Fibroblast of pulmonary artery (primary cell): ENCODE data around the gene CDC42EP3.

Source experiments
- DNase-seq: peaks from one replicate; pipeline ENCODE4 v3.0.0-alpha.2; 2010; ENCODE audit warnings: low read depth
- H3K4me3 ChIP-seq: replicated peaks from 2 replicates; pipeline ENCODE4 v1.5.1; 2011; ENCODE audit warnings: low read depth, mild to moderate bottlenecking, control low read depth, low read length, moderate library complexity
- TF ChIP-seq, protein P1 (sequence below): IDR thresholded peaks from 2 replicates; pipeline ENCODE4 v1.5.1; 2011; ENCODE audit warnings: mild to moderate bottlenecking, control low read depth, low read length, inconsistent platforms; ENCODE audit errors: missing control alignments

CDC42EP3 gene

DNA sequence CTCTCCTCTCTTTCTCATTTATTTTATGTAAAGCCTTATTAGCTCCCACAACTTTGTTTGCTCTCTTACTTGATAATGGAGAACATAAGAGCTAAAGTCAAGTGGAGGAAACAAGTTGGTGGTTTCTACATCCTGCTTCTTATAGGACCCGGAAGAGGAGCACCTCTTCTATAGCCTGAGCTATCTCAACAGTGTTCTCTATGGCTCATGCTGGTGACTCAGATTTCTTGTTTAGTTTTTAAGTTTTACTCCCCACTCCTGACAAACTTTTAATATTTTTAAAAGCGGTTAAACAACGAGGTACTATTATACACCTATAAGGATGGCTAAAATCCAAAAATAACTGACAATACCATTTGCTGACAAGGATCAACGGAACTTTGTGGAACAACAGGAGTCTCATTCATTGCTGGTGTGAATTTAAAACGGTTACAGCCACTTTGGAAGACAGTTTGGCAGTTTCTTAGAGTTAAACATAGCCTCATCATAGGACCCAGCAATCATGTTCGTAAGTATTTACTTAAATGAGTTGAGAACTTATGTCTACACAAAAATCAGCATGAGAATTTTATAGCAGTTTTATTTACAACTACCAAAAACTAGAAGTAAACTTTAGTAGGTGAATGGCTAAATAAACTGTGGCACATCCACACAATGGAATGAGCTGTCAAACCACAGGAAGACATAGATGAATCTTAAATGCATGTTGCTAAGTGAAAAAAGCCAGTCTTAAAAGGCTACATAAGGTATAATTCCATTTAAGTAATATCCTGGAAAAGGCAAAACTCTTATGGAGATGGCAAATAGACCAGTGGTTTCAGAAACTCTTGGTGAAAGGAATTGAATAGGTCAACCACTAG, 12.7 kb upstream of the CDC42EP3 start:
- H3K4me3 ChIP-seq, result no peak overlapping the region
- DNase-seq, result no peak

DNA sequence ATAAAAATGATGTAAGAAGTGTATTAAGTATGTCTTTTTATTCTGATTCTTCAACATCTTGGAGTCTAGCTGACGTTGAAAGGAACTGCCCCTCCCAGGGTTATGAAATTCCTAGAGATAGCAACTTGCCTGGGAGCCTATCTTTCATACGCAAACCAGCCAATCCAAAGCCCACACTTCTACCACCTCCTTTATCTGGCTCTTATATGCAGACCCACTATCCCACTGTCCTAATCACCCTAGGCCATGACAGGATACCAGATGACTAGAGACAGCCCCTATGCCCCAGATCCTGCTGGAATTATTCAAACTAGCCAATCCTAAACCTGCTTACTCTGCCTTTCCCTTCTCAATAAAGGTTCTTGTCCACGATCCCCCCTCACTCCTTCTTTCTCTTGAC, 11.8 kb upstream of the CDC42EP3 start:
- TF ChIP-seq, protein P1, sequence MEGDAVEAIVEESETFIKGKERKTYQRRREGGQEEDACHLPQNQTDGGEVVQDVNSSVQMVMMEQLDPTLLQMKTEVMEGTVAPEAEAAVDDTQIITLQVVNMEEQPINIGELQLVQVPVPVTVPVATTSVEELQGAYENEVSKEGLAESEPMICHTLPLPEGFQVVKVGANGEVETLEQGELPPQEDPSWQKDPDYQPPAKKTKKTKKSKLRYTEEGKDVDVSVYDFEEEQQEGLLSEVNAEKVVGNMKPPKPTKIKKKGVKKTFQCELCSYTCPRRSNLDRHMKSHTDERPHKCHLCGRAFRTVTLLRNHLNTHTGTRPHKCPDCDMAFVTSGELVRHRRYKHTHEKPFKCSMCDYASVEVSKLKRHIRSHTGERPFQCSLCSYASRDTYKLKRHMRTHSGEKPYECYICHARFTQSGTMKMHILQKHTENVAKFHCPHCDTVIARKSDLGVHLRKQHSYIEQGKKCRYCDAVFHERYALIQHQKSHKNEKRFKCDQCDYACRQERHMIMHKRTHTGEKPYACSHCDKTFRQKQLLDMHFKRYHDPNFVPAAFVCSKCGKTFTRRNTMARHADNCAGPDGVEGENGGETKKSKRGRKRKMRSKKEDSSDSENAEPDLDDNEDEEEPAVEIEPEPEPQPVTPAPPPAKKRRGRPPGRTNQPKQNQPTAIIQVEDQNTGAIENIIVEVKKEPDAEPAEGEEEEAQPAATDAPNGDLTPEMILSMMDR, result no peak
- no peak for DNase-seq
- H3K4me3 ChIP-seq, result no peak overlapping the region

More for the DNA sequence above, 12.7 kb upstream of the CDC42EP3 start:
- TF ChIP-seq, protein P1, result no peak

DNA sequence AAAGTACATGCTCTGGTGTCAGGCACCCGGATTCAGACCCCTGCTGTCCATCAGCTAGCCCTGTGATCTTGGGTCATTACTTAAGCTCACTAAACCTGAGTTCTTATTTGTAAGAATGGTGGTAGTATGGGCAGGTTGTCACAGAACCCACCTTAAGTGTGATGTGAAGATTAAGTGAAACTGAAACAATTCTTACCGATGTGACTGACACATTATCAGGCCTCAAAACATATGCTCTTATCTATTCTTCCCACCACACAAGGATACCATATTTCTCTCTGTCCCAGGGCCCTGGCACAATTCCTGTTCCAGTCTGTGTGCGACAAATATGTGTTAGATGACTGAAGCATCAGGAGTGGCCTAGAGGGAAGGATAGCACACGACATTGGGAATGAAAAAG, 11.0 kb upstream of the CDC42EP3 start:
- H3K4me3 ChIP-seq, result no peak overlapping the region
- TF ChIP-seq, protein P1, result no peak
- DNase-seq, result no peak

DNA sequence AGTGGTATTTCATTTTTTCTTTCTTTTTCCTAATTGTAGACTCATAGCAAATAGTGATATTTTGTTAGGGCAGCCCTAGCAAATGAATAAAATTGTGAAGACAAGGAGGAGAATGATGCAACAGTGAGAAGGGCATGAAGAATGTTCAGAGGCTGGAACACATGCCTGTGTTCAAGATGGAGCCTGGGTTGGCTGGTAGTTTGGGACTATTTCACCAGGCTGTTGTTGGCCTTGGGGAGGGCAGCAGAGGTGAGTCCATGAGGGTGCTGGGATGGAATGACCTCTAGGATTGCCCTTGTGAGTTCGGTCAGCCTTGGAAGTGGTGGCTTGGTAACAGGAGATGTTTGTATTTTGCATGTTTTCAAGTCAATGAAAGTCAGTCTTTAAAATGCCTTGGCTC, 10.1 kb upstream of the CDC42EP3 start:
- TF ChIP-seq, protein P1, result no peak
- no peak overlapping the region for H3K4me3 ChIP-seq
- no peak for DNase-seq

DNA sequence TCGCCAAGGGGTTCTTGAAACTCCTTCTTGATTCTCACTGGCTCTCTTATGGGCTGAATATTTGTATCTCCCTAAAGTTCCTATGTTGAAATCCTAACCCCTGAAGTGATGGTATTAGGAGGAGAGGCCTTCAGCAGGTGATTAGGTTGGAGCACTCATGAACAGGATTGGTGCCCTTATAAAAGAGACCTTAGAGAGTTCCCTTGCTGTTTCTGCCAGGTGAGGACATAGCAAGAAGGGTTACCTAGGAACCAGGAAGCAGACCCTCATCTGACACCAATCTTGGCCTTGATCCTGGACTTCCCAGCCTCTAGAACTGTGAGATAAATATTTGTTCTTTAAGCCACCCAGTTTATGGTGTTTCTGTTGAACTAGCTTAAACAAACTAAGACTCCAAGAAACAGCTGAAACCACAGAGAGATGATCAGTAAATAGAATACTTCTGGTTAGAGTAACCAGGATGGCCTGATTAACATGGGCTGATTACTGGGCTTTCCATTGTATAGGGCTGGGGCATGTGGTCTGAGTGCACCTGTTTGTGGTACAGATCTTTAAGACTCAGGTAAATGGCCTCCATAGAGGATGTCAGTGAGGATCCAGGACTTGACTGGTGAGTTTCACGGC, 7.7 kb upstream of the CDC42EP3 start:
- no peak for DNase-seq
- TF ChIP-seq, protein P1, result no peak
- H3K4me3 ChIP-seq, result no peak overlapping the region

DNA sequence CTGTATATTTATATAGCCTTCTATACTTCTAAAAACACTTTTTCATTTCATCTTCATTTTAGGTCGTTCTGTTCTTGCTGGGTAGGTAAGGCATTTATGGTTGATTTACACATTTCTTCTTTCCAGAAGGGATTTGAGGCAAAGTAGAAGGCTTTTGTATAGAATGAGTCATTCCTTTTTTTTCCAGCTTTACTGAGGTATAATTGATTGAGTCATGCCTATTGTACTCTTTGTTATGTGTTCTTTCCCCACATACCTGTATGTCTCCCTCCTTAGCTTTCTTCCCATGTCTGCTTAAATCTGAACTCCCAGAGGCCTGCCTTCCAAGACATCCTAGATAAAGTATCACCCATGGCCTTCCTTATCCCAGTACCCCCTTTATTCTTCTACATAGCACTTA, 4.8 kb upstream of the CDC42EP3 start:
- TF ChIP-seq, protein P1, result no peak
- DNase-seq, result peak; percentile 60
- H3K4me3 ChIP-seq, result no peak overlapping the region
